GM08714 (cell line): Measurements from ENCODE around the gene PLAAT2.
"Not testable (repeated sequence)": the region's sequence is repeated elsewhere in the genome, so short reads cannot be mapped to it uniquely, and the experiment has no call there.

Experiments used
- H3K4me3 ChIP-seq: fragments of 200-500 bp; sonication (Bioruptor generic); 2 replicates; pipeline ENCODE4 v1.5.1; 2014; ENCODE audit warnings: mild to moderate bottlenecking, low read length, inconsistent platforms
- ZNF274 ChIP-seq: IDR thresholded peaks from 2 replicates; pipeline ENCODE4 v1.6.1; 2012; ENCODE audit warnings: mild to moderate bottlenecking, low read depth, low read length

Gene PLAAT2

GRCh38 chr11:63592975-63593395 is 29.8 kb upstream of the PLAAT2 start:
- H3K4me3 ChIP-seq, result no peak overlapping the region
- no peak for TF ChIP-seq ZNF274

- H3K4me3 ChIP-seq, result no peak overlapping the region
- no peak for TF ChIP-seq ZNF274
Measured at GRCh38 chr11:63590024-63590788, 27.0 kb upstream of the PLAAT2 start.

- H3K4me3 ChIP-seq, result no peak overlapping the region
- TF ChIP-seq ZNF274, result no peak
Measured at GRCh38 chr11:63589000-63589399, 25.8 kb upstream of the PLAAT2 start.

- no peak overlapping the region for H3K4me3 ChIP-seq
- TF ChIP-seq ZNF274, result no peak
Measured at GRCh38 chr11:63586451-63587166, 23.4 kb upstream of the PLAAT2 start.

GRCh38 chr11:63583357-63583677 is 20.1 kb upstream of the PLAAT2 start:
- no peak for TF ChIP-seq ZNF274
- H3K4me3 ChIP-seq, result no peak overlapping the region

- H3K4me3 ChIP-seq, result not testable (repeated sequence)
Measured at GRCh38 chr11:63581224-63581623, 18.0 kb upstream of the PLAAT2 start.

- not testable (repeated sequence) for H3K4me3 ChIP-seq
Measured at GRCh38 chr11:63578882-63579281, 15.7 kb upstream of the PLAAT2 start.

GRCh38 chr11:63574856-63575602 is 11.8 kb upstream of the PLAAT2 start:
- TF ChIP-seq ZNF274, result no peak
- no peak overlapping the region for H3K4me3 ChIP-seq

- peak overlapping the region; percentile 2; the same call in 1 of the 2 replicates for H3K4me3 ChIP-seq
Measured at GRCh38 chr11:63573881-63574855, 11.0 kb upstream of the PLAAT2 start.

GRCh38 chr11:63572026-63572688 is 9.0 kb upstream of the PLAAT2 start:
- TF ChIP-seq ZNF274, result no peak

More at GRCh38 chr11:63573881-63574855, 11.0 kb upstream of the PLAAT2 start:
- no peak for TF ChIP-seq ZNF274

GRCh38 chr11:63569570-63569969 is 6.4 kb upstream of the PLAAT2 start:
- H3K4me3 ChIP-seq, result no peak overlapping the region
- no peak for TF ChIP-seq ZNF274

More at GRCh38 chr11:63572026-63572688, 9.0 kb upstream of the PLAAT2 start:
- no peak overlapping the region for H3K4me3 ChIP-seq

GRCh38 chr11:63567044-63567840 is 4.1 kb upstream of the PLAAT2 start:
- peak overlapping the region; percentile 24; the same call in 1 of the 2 replicates for H3K4me3 ChIP-seq

More at GRCh38 chr11:63567044-63567840, 4.1 kb upstream of the PLAAT2 start:
- no peak for TF ChIP-seq ZNF274
